ENCODE data around the gene UQCC5. TPM values are rescaled to one million over a fixed set of nuclear protein-coding genes. Genes with fewer than 3 reads are reported as not detected.

UQCC5 gene
- total RNA-seq, 1 donor from 2014 or later = 18.6 TPM

DNA sequence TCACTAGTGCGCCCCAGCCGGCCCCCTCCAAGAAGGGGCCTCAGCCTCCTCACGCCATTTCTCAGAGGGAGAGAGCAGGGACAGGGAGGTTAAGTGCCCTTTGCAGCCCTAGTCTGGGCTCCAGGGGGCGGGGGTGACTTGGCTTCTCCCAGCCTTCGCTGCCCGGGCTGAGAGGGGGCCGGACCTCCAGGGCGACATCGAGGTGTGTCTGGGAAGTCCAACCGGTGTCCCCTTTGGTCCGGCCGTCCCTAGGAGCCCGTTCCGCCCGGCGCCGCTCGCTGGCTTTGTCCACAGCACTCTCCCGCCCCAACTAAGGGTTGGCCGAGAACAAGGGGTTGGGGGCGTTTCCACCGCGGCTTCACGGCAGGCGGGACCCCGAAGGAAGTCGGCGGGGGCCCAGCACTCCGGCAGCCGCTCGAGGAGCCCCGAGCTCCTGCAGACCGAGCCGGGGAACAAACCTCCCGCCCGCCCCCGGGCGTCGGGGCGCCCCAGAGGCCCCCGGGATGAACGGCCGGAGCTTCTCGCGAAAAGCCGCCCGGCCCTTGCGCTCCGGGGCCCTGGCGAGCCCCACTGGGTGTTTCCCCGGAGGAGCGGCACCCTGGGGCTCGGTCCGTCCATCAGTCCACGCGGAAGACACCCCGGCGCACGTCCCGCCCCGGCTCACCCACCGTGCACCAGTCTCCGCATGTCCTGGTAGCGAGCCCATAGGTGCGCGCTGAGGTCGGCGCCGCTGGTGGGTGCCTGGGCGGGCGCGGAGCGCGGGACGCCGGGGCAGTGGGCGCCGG lies 3.4 kb upstream of the UQCC5 start:
- H3K4me3 Mint-ChIP-seq (ENCODE audit: unreplicated experiment) = peak overlapping the region; percentile 81
- peak overlapping the region; percentile 75 for H3K27ac Mint-ChIP-seq (ENCODE audit: unreplicated experiment)
- H3K4me1 Mint-ChIP-seq (ENCODE audit: unreplicated experiment) = peaks cover 36% of the 10 kb centered on the region
- DNase-seq (ENCODE audit: extremely low spot score, unreplicated experiment) = peak; percentile 82
- TF ChIP-seq, protein P1, sequence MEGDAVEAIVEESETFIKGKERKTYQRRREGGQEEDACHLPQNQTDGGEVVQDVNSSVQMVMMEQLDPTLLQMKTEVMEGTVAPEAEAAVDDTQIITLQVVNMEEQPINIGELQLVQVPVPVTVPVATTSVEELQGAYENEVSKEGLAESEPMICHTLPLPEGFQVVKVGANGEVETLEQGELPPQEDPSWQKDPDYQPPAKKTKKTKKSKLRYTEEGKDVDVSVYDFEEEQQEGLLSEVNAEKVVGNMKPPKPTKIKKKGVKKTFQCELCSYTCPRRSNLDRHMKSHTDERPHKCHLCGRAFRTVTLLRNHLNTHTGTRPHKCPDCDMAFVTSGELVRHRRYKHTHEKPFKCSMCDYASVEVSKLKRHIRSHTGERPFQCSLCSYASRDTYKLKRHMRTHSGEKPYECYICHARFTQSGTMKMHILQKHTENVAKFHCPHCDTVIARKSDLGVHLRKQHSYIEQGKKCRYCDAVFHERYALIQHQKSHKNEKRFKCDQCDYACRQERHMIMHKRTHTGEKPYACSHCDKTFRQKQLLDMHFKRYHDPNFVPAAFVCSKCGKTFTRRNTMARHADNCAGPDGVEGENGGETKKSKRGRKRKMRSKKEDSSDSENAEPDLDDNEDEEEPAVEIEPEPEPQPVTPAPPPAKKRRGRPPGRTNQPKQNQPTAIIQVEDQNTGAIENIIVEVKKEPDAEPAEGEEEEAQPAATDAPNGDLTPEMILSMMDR (IDR thresholded peaks at IDR 0.05) = no peak
- no peaks in the 10 kb centered on the region for H3K27me3 Mint-ChIP-seq (ENCODE audit: unreplicated experiment)
- peaks cover 9% of the 10 kb centered on the region for H3K36me3 Mint-ChIP-seq (ENCODE audit: unreplicated experiment)
- no peaks in the 10 kb centered on the region for H3K9me3 Mint-ChIP-seq (ENCODE audit: unreplicated experiment)

DNA sequence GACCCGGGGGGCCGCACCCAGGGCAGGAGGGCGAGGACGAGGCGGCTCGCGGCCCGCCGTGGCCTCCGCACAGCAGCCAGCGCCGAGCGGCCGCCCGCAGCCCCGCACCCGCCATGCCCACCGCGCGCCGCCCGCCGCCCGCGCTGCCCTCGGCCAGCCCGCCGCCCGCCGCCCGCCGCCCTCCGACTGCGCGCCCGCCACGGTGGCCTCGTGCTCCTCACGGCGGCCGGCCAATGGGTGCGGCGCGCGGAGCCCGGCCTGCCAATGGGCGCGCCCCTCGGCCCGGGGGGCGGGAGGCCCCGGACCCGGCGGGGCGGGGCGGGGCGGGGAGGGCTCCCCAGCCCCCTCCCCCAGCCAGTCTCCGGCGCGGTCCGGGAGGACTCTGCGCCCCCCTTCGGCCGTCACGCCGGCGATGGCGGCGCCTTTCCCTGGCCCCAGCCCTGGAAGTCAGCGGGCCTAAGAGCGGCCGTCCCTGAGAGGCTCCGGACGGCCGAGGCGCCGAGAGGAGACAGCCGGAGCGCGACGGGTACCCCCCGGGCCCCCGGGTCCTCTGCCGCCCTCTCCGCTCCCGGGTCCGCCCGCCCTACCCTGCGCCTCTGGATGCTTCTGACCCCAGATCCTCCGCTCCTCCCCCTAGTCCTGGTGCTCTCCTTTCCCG lies 2.7 kb upstream of the UQCC5 start, which contains the start of gene NT5DC2:
Gene NT5DC2 (minus strand): TSS at position 235 of the 658 bp plus-strand sequence. CDS start 120 bp downstream, at position 115.
- H3K4me1 Mint-ChIP-seq (ENCODE audit: unreplicated experiment) = peaks cover 41% of the 10 kb centered on the region
- peak within 1 kb of the TSS; percentile 81 for H3K27ac Mint-ChIP-seq (ENCODE audit: unreplicated experiment)
- TF ChIP-seq, protein P1 (IDR thresholded peaks at IDR 0.05) = no peak
- no peaks in the 10 kb centered on the region for H3K9me3 Mint-ChIP-seq (ENCODE audit: unreplicated experiment)
- peak within 1 kb of the TSS; percentile 87 for H3K4me3 Mint-ChIP-seq (ENCODE audit: unreplicated experiment)
- H3K27me3 Mint-ChIP-seq (ENCODE audit: unreplicated experiment) = no peaks in the 10 kb centered on the region
- DNase-seq (ENCODE audit: extremely low spot score, unreplicated experiment) = peak; percentile 90
- peaks cover 11% of the 10 kb centered on the region for H3K36me3 Mint-ChIP-seq (ENCODE audit: unreplicated experiment)

DNA sequence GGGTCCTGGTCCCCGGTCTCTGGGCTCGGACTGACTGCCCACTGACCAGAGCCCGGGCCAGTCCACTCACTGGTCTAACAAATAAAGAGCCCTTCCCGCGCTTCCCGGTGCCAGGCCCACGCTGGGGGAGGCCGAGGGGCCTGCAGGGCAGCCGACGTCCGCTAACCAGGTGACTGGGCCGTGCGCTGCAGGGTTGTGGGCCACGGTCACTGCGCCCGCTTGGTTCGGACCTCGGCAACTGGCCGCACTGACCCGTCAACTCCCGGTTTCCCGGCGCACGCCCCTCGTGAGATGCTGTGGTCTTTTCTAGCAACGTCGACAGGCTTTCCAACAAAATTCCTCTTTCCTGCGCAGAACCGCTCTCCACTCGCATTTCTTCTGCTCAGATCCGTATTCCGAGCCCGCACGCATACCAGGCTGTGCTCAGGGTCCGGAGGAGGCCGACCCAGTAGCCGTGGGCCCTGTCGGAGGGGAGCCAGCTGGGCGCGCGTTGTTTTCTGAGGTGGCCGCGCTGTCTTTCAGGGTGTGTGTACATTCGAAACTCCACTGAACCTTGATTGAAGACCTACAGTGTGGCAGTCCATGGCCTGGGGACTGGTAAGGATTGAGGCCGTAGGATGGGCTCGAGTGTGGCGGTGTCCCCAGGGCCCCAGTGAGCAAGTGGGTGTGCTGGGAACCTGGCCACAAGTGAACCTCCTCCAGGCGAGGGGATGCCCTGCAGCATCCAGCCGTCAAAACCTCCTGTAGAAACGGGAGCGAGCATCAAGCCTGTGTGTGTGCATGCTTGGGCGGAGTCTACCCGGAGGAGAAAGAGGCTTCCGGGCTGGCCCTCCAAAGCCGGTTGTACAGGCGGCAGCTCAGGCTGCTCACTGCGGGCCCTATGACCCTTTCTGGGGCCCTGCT lies 1.9 kb upstream of the UQCC5 start:
- Mint-ChIP-seq H3K27ac (ENCODE audit: unreplicated experiment) (peak overlapping the region; percentile 81), H3K36me3 (ENCODE audit: unreplicated experiment) (peaks cover 14% of the 10 kb centered on the region), H3K9me3 (ENCODE audit: unreplicated experiment) (no peaks in the 10 kb centered on the region), H3K4me1 (ENCODE audit: unreplicated experiment) (peaks cover 49% of the 10 kb centered on the region), H3K27me3 (ENCODE audit: unreplicated experiment) (no peaks in the 10 kb centered on the region), H3K4me3 (ENCODE audit: unreplicated experiment) (peak overlapping the region; percentile 87)
- TF ChIP-seq, protein P1 (IDR thresholded peaks at IDR 0.05) = no peak
- peak; percentile 81 for DNase-seq (ENCODE audit: extremely low spot score, unreplicated experiment)

- Mint-ChIP-seq H3K36me3 (ENCODE audit: unreplicated experiment) (peaks cover 16% of the 10 kb centered on the region), H3K4me3 (ENCODE audit: unreplicated experiment) (peak overlapping the region; percentile 99), H3K4me1 (ENCODE audit: unreplicated experiment) (peaks cover 48% of the 10 kb centered on the region), H3K9me3 (ENCODE audit: unreplicated experiment) (no peaks in the 10 kb centered on the region), H3K27ac (ENCODE audit: unreplicated experiment) (peak overlapping the region; percentile 54), H3K27me3 (ENCODE audit: unreplicated experiment) (no peaks in the 10 kb centered on the region)
- peak; percentile 54 for DNase-seq (ENCODE audit: extremely low spot score, unreplicated experiment)
- TF ChIP-seq, protein P1 (IDR thresholded peaks at IDR 0.05) = no peak
Measured at GRCh38 chr3:52535411-52536111, 844 bp upstream of the UQCC5 start.
